GM21526 (cell line): ENCODE results near the gene NEK5.

Experiments
- ATAC-seq: cut with Tn5 transposase; IDR thresholded peaks from one replicate; pipeline ENCODE4 v1.9.1; 2021; ENCODE audit warnings: moderate library complexity; ENCODE audit not compliant: unreplicated experiment, low FRiP score

Gene NEK5

GRCh38 chr13:52016296-52016695 lies 112.6 kb downstream of the NEK5 start:
- no peak for ATAC-seq

- ATAC-seq: no peak
These were observed 116.4 kb downstream of the NEK5 start for GRCh38 chr13:52012512-52012836.

GRCh38 chr13:52011632-52012511 lies 117.0 kb downstream of the NEK5 start, which contains the start of gene ALG11:
Gene ALG11, plus strand, starts transcription at chr13:52012398. Its CDS starts 21 bp downstream, at chr13:52012419.
- ATAC-seq: peak; percentile 99

GRCh38 chr13:52010890-52011631 lies 117.8 kb downstream of the NEK5 start, which contains the start of gene ATP7B:
Gene ATP7B, minus strand, starts transcription at chr13:52011450. Its CDS starts 113 bp downstream, at chr13:52011337.
- ATAC-seq: no peak

- ATAC-seq: no peak
These were observed 118.9 kb downstream of the NEK5 start for GRCh38 chr13:52009946-52010345.

GRCh38 chr13:52006523-52007245 lies 122.2 kb downstream of the NEK5 start:
- no peak for ATAC-seq

- no peak for ATAC-seq
These were observed 122.9 kb downstream of the NEK5 start for GRCh38 chr13:52005841-52006522.

GRCh38 chr13:52004511-52005170 lies 124.2 kb downstream of the NEK5 start:
- ATAC-seq: no peak

- no peak for ATAC-seq
These were observed 125.3 kb downstream of the NEK5 start for GRCh38 chr13:52003541-52003940.

- no peak for ATAC-seq
These were observed 126.5 kb downstream of the NEK5 start for GRCh38 chr13:52002361-52002760.

- ATAC-seq: peak; percentile 87
These were observed 127.6 kb downstream of the NEK5 start for GRCh38 chr13:52001120-52001731.

GRCh38 chr13:51999921-52000320 lies 129.0 kb downstream of the NEK5 start:
- ATAC-seq: no peak

- no peak for ATAC-seq
These were observed 129.4 kb downstream of the NEK5 start for GRCh38 chr13:51999510-51999911.

GRCh38 chr13:51998723-51999509 lies 130.0 kb downstream of the NEK5 start:
- ATAC-seq: no peak

- no peak for ATAC-seq
These were observed 131.1 kb downstream of the NEK5 start for GRCh38 chr13:51997641-51998330.

- ATAC-seq: no peak
These were observed 131.7 kb downstream of the NEK5 start for GRCh38 chr13:51997186-51997585.

- ATAC-seq: no peak
These were observed 132.2 kb downstream of the NEK5 start for GRCh38 chr13:51996641-51997040.
